GM12864 (cell line): Measurements from ENCODE around the gene REV3L.

Experiments
- DNase-seq: peaks from one replicate; pipeline ENCODE4 v3.0.0-alpha.2; 2011; ENCODE audit warnings: low read depth
- H3K4me3 ChIP-seq: 2 replicates; pipeline ENCODE4 v1.5.1; 2011; ENCODE audit warnings: mild to moderate bottlenecking, low read depth, low read length, control low read depth
- CTCF ChIP-seq: IDR thresholded peaks from 2 replicates; pipeline ENCODE4 v1.5.1; 2011; ENCODE audit warnings: low read depth, mild to moderate bottlenecking, moderate library complexity, low read length, control low read depth, inconsistent platforms; ENCODE audit errors: missing control alignments

REV3L gene

GRCh38 chr6:111403388-111403787, 79.6 kb downstream of the REV3L start:
- no peak for DNase-seq
- H3K4me3 ChIP-seq, result no peak overlapping the region
- TF ChIP-seq CTCF, result no peak

GRCh38 chr6:111399626-111400025, 83.4 kb downstream of the REV3L start:
- H3K4me3 ChIP-seq, result no peak overlapping the region
- TF ChIP-seq CTCF, result no peak
- no peak for DNase-seq

GRCh38 chr6:111388681-111389080, 94.3 kb downstream of the REV3L start:
- H3K4me3 ChIP-seq, result no peak overlapping the region
- no peak for DNase-seq
- TF ChIP-seq CTCF, result no peak

GRCh38 chr6:111382476-111383294, 100.3 kb downstream of the REV3L start:
- TF ChIP-seq CTCF, result no peak
- no peak for DNase-seq
- no peak overlapping the region for H3K4me3 ChIP-seq

GRCh38 chr6:111381728-111382127, 101.3 kb downstream of the REV3L start:
- H3K4me3 ChIP-seq, result no peak overlapping the region
- no peak for DNase-seq
- TF ChIP-seq CTCF, result no peak

GRCh38 chr6:111381123-111381522, 101.9 kb downstream of the REV3L start:
- TF ChIP-seq CTCF, result no peak
- DNase-seq, result no peak
- H3K4me3 ChIP-seq, result no peak overlapping the region

GRCh38 chr6:111379831-111380230, 103.2 kb downstream of the REV3L start:
- no peak for DNase-seq
- no peak overlapping the region for H3K4me3 ChIP-seq
- TF ChIP-seq CTCF, result no peak
